HPDE6-E6E7 (cell line): Measurements from ENCODE around the gene LSM14A.
"Not testable (repeated sequence)": the region's sequence is repeated elsewhere in the genome, so short reads cannot be mapped to it uniquely, and the experiment has no call there.

Experiments used
- DNase-seq: peaks from one replicate; pipeline ENCODE4 v3.0.0; 2011; ENCODE audit warnings: missing footprints; ENCODE audit errors: extremely low spot score

Gene LSM14A

GRCh38 chr19:34158966-34159365 lies 13.3 kb upstream of the LSM14A start:
- not testable (repeated sequence) for DNase-seq

- DNase-seq: not testable (repeated sequence)
Measured at GRCh38 chr19:34159541-34159940, 12.8 kb upstream of the LSM14A start.

DNA sequence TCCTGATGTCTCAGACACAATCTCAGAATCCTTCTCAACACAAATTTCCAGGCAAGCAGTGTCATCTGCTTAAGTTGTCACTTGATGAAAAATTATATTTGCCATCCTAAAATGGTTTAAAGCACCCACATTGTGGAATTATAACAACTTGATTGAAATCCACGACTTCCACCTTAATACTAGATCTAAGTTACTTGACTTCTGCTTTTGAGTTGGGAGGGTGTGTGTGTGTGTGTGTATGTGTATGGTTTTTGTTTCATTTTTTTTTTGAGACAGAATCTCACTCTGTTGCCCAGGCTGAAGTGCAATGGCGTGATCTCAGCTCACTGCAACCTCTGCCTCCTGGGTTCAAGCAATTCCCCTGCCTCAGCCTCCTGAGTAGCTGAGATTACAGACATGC lies 10.4 kb upstream of the LSM14A start:
- DNase-seq: not testable (repeated sequence)

DNA sequence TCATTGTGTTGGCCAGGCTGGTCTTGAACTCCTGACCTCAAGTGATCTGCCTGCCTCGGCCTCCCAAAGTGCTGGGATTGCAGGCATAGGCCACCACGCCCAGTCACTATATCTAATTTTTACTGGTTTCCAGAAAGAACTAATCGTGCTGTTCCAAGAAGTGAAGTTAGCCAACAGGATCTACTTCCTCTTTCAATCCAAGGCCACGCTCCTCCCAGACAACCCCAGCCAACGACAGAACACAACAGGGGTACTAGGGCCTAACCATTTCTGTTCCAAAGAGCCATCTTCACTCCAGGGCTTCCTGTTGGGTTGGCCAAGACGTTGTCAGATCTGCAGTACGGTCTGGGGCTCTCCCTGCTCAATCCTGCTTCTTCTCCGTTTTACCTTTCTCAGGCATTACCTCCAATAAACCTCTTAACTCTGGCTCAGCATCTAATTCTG lies 7.0 kb upstream of the LSM14A start:
- no peak for DNase-seq

DNA sequence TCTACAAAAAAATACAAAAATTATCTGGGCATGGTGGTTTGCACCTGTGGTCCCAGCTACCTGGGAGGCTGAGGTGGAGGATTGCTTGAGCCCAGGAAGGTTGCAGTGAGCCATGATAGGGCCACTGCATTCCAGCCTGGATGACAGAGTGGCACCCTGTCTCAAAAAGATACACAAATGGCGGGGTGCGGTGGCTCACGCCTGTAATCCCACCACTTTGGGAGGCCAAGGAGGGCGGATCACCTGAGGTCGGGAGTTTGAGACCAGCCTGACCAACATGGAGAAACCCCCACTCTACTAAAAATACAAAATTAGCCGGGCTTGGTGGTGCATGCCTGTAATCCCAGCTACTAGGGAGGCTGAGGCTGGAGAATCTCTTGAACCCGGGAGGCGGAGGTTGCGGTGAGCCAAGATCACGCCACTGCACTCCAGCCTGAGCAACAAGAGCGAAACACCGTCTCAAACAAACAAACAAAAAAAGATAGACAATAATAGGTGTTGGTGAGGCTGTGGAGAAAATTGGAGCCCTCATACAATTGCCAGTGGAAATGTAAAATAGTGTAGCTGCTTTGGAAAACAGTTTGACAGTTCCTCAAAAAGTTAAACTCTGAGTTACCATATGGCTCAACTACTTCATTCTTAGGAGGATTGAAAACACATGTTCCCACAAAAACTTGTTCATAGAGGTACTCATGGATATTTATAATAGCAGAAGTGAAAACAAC lies 2.7 kb upstream of the LSM14A start:
- DNase-seq: not testable (repeated sequence)

- peak; percentile 43 for DNase-seq
Measured at GRCh38 chr19:34171539-34171876, 796 bp upstream of the LSM14A start.

DNA sequence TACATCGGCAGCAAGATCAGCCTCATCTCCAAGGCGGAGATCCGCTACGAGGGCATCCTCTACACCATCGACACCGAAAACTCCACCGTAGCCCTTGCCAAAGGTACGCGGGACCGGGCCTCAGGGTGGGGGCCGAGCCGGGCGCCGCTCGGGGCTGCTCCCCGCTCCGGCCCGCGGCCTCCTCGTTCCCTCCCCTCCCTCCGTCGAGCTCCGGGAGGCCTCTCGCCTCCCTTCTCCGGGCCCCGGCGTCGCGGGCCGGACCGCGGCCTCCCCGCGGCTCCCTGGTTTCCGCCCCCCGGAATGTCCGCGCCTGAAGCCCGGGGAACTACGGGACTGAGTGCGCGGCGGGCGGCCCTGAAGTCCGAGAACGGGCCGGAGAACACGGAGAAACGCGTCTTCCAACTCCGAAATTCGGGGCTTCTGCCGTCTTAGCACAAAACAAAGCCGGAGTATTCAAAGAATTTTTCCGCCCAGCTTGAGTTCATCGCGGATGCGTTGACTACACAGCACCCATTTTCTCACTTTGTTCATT lies 423 bp downstream of the LSM14A start:
- no peak for DNase-seq

DNA sequence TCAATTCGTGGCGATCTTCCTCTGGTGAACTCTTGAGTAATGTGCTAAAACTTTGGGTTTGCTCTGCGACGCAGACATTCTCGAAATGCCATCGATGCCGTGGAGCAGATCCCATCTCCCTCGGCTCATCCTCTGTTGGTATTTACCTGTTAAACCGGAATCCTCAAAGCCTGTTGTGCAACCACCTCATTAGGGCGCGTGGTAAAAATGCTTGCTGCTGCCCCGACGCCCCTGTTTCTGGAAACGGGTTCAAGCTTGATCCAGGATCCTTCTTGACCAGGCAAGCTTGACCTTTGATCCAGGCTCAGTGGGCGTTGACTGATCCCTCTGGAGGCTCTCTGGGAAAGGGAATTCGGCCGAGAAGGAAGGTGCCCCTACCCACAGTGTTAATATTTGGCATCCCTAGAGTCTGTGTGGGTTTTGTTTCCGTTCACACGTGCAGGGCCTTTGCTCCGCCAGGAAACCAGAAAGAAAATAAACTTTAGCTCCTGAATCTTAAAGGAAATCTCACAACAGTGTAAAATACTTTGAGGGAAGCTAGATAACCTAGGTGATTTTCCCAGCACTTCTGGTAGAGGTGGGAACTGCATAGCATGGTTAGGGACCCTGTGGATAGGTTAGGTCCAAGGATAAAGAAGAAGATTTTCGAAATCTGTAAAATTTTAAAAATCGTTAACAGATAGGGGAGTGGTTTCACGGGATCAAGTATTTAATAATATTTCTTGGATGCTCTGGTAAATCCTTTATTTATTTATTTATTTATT lies 1.1 kb downstream of the LSM14A start:
- peak; percentile 52 for DNase-seq

DNA sequence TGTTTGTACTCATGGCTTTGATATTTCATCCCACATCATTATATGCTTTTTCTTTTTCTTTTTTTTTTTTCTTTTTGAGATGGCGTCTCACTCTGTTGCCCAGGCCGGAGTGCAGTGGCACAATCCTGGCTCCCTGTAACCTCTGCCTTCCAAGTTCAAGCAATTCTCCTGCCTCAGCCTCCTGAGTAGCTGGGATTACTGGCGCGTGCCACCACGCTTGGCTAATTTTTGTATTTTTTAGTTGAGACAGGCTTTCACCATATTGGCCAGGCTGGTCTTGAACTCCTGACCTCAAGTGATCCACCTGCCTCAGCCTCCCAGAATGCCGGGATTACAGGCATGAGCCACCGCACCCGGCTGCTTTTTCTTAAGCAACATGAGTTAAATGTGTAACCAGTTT lies 2.9 kb downstream of the LSM14A start:
- not testable (repeated sequence) for DNase-seq

DNA sequence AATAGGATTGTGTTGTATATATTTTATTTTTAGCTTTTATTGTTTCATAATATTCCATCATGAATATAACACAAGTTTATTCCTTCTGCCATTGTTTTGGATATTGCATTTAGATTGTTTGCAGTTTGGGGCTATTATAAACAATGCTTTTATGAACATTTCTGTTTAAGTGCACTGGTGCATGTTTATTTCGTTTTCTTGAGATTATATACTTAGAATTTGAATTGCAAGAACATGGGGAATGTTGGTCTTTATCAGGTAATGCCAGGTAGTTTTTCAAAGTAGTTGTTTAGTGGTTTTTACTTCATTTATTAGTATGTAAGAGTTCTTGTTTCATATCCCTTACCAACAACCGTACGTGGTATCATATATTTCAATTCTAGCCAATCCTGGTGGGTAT lies 4.3 kb downstream of the LSM14A start:
- no peak for DNase-seq

- no peak for DNase-seq
Measured at GRCh38 chr19:34178274-34178610, 5.9 kb downstream of the LSM14A start.

- DNase-seq: no peak
Measured at GRCh38 chr19:34179066-34179465, 6.8 kb downstream of the LSM14A start.

GRCh38 chr19:34180273-34180672 lies 8.0 kb downstream of the LSM14A start:
- no peak for DNase-seq

- DNase-seq: no peak
Measured at GRCh38 chr19:34180709-34181108, 8.4 kb downstream of the LSM14A start.

DNA sequence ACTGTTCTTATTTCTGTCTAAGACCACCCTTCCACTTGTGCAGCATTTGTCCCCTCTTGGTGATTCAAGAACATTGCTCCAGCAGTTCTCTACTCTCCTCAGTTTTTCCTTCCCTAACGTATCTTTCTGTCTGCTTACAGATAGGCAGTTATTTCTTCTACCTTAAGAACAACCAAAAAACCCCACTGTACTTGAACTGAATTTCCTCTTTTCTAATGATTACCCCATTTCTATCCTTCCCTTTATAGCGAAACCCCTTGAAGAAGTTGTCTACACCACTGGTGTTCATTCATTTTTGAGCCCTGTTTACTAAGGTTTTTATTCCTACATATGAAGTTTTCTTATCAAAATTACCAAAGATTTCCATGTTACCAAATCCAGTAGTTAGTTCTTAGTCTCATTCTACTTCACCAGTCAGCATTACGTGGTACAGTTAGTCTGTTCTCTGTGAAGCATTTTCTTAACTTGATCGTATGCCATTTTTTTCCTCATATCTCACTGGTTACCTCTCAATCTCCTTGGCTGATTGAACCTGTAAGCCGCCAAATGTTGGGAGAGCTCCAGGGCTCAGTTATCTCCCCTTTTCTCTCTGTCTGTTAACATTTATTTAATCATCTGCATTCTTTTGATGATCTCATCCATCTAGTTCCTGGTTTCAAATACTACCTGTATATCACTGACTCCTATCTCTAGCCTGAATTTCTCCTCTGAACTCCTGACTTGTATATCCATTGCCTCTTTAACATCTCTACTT lies 9.0 kb downstream of the LSM14A start:
- DNase-seq: no peak

GRCh38 chr19:34182125-34182524 lies 9.8 kb downstream of the LSM14A start:
- DNase-seq: no peak

DNA sequence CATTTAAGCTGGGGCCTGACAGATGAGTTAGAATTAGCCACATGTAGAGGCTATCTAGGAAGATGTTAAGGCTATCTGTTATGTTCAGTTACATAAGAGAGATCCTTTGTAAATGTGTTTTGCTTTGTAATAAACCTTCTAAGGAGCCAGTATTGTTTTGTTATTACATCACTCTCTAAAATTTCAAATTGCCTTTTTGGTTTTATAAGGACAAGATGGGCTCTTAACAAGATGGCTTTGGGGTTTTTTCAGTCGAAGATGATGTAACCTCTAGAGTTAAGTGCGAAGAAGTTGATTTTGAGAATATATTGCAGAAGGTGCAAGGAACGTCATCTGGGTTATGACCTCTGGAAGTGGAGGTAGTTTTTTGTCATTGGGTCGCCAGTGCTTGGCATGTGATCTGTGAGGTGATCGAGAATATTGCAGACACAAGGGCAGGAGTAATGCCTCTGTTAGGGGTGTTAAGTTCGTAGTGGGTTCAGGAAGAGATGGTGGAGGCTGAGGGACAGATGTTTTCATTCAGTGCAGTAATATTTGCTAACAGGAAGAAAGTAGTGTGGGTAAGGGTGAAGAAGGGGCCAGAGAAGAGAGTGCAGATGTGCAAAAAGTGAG lies 12.7 kb downstream of the LSM14A start:
- DNase-seq: no peak

- DNase-seq: no peak
Measured at GRCh38 chr19:34186205-34186604, 13.9 kb downstream of the LSM14A start.

GRCh38 chr19:34187011-34187410 lies 14.7 kb downstream of the LSM14A start:
- DNase-seq: no peak

DNA sequence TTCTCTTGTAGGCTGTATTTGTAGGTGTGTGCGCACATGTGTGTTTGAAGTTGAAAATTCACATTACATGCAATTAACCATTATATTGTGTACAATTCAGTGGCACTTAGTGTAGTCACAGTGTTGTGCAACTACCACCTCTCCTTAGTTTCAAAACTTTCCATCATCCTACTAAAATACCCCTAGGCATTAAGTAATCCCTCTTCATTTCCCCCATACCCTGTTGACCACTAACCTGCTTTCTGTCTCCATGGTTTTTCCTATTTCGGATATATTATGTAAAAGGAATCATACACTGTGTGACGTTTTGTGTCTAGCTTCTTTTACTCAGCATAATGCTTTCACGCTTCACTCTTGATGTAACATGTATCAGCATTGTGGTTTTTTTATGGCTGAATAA lies 16.1 kb downstream of the LSM14A start:
- no peak for DNase-seq

DNA sequence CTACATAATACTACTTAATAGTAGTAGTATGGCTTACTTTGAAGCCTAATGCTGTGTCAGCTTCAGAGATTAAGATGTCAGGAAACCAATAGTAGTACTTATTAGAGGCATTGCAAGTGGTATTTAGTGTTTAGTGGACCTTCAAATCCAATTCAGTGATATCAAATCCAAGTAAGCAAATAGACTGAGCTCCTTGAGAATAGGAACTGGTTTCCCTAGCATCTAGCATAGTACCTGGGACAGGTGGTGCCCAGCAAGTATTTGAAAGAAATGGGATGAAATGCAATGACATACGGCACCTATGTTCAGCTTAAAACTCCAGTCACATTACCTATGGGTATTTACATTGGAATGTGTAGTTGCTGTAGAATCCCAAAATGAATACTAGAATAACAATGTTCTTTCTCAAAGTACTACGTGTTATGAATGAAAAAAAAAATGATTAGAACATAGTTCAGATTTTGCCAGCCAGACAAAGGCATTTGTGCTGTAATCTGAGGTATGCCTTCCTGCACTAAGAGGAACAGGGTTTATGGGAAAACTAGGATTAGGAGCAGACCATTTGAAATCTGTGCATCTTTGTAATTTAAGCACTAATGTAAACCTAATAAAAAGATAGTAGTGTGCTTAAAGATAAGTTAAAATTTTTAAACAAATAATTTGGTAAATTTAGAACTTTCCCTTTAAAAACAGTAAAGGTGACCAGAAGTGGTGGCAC lies 17.1 kb downstream of the LSM14A start:
- DNase-seq: no peak
